Glutamatergic neuron (in vitro differentiated cells): ENCODE results near the gene CRYBG3. TPM values are rescaled to one million over a fixed set of nuclear protein-coding genes. Genes with fewer than 3 reads are reported as not detected.

ENCODE experiments used
- DNase-seq: peaks from one replicate; pipeline ENCODE4 v3.0.0; 2022
- H3K27ac Mint-ChIP-seq: one replicate; pipeline ENCODE4 v1.8.0; 2020; ENCODE audit warnings: mild to moderate bottlenecking, mixed read lengths, inconsistent platforms; ENCODE audit not compliant: unreplicated experiment
- H3K27me3 Mint-ChIP-seq: one replicate; pipeline ENCODE4 v1.8.0; 2020; ENCODE audit warnings: mild to moderate bottlenecking, moderate library complexity, mixed read lengths, inconsistent platforms; ENCODE audit not compliant: unreplicated experiment
- H3K36me3 Mint-ChIP-seq: one replicate; pipeline ENCODE4 v1.8.0; 2020; ENCODE audit warnings: mild to moderate bottlenecking, mixed read lengths, inconsistent platforms; ENCODE audit not compliant: unreplicated experiment
- H3K4me1 Mint-ChIP-seq: one replicate; pipeline ENCODE4 v1.8.0; 2020; ENCODE audit warnings: mild to moderate bottlenecking, low read depth, mixed read lengths, inconsistent platforms; ENCODE audit not compliant: unreplicated experiment
- H3K4me3 Mint-ChIP-seq: one replicate; pipeline ENCODE4 v1.8.0; 2020; ENCODE audit warnings: mild to moderate bottlenecking, mixed read lengths, inconsistent platforms; ENCODE audit not compliant: unreplicated experiment
- H3K9me3 Mint-ChIP-seq: one replicate; pipeline ENCODE4 v1.8.0; 2020; ENCODE audit warnings: mild to moderate bottlenecking, moderate library complexity, mixed read lengths, inconsistent platforms; ENCODE audit not compliant: unreplicated experiment
- total RNA-seq: library from RNA; stranded (reverse); fragmentation: NEBNext Ultra II Directional; extraction: Animal tissue kit (Norgen Biotek cat#: 25700); gene quantifications from one replicate; pipeline ENCODE4 v1.2.1, GENCODE V29; 2021; ENCODE audit not compliant: unreplicated experiment
- TF ChIP-seq, protein P1 (sequence below): fragments of 200-600 bp; sonication (generic); IDR thresholded peaks from one replicate; pipeline ENCODE4 v1.5.0; 2021; ENCODE audit not compliant: partially characterized antibody, unreplicated experiment

The CRYBG3 gene
- total RNA-seq, 1 donor from 2014 or later: 89.5 TPM

DNA sequence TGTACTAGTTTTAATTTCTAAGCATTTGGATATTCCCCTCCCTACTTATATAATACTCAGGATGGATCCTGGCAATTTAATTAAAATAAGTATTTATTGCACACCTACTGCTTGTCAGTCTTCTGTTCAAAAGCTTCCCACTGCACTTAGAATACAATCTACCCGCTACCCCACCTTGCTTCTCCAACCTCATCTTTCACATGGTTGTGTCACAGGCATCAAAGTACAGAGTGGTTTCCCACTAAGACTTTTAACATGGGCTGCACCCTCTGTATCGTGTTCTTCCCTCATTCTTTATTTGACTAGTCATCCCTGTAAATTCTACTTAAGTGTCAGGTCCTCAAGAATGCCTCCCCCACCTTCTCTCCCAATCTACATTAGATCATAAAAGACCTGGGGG is 115.4 kb downstream of the CRYBG3 start:
- Mint-ChIP-seq H3K9me3 (no peaks in the 10 kb centered on the region), H3K4me1 (peaks cover 6% of the 10 kb centered on the region), H3K4me3 (no peak overlapping the region), H3K27me3 (peaks cover 4% of the 10 kb centered on the region), H3K36me3 (peaks cover 6% of the 10 kb centered on the region), H3K27ac (no peak overlapping the region)
- TF ChIP-seq, protein P1, sequence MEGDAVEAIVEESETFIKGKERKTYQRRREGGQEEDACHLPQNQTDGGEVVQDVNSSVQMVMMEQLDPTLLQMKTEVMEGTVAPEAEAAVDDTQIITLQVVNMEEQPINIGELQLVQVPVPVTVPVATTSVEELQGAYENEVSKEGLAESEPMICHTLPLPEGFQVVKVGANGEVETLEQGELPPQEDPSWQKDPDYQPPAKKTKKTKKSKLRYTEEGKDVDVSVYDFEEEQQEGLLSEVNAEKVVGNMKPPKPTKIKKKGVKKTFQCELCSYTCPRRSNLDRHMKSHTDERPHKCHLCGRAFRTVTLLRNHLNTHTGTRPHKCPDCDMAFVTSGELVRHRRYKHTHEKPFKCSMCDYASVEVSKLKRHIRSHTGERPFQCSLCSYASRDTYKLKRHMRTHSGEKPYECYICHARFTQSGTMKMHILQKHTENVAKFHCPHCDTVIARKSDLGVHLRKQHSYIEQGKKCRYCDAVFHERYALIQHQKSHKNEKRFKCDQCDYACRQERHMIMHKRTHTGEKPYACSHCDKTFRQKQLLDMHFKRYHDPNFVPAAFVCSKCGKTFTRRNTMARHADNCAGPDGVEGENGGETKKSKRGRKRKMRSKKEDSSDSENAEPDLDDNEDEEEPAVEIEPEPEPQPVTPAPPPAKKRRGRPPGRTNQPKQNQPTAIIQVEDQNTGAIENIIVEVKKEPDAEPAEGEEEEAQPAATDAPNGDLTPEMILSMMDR: no peak
- DNase-seq: no peak

DNA sequence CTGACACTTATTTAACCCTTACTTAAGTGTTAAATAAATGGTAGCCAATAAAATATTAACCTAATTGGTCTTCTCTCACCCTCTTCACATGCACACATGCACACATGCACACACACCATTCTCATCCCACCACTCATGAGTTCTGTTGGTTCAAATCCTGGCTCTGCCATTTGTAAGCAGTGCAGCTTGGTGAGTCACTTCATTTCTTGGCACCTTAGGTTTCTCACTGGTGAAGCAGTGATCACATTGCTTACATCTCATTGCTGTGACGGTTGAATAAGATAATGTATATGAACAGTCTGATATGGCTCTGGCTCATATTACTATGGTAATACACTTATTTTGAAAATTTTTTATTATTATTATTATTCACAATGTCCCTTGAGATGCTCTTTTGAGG is 116.6 kb downstream of the CRYBG3 start:
- no peaks in the 10 kb centered on the region for H3K36me3 Mint-ChIP-seq
- H3K27ac Mint-ChIP-seq: no peak overlapping the region
- TF ChIP-seq, protein P1: no peak
- H3K4me3 Mint-ChIP-seq: no peak overlapping the region
- H3K4me1 Mint-ChIP-seq: no peaks in the 10 kb centered on the region
- H3K9me3 Mint-ChIP-seq: no peaks in the 10 kb centered on the region
- no peaks in the 10 kb centered on the region for H3K27me3 Mint-ChIP-seq
- no peak for DNase-seq

DNA sequence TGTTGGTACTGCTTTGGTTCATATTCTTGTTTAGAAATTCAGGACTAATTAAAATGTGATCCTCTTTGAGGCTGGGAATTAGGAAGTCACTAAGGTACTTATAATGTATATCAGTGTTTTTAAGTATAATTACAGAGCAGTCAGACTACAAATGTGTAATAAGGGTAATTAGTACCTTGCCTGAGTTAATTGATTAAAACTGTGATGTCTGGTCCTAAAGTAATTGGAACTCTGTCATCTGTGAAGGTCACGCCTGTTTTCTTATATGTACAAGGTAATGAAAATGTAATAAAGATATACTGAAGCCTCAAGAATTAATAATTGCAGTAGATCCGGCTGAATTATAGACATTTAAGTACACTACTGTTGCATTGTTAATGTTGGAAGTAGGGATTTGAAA is 117.6 kb downstream of the CRYBG3 start:
- DNase-seq: no peak
- Mint-ChIP-seq H3K9me3 (no peaks in the 10 kb centered on the region), H3K27me3 (no peaks in the 10 kb centered on the region)

DNA sequence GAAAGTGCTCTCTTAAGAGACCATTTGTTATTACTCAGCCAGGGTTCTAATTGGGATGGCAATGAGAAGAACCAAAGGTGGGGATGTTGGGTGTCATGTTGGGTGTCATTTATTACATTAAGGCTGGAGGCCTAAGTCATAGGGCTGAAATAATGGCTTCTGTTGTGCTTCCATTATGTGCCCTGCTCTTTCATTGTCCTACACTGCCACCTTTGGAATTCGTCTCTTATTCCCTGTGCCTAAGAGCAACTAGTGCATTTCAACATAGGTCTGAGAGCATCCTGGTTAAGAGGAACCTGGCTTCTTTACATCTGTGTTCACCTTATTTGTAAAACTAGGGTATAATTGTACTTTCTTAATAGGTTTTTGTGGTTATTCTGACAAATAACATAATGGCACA is 118.2 kb downstream of the CRYBG3 start:
- Mint-ChIP-seq H3K27ac (no peak overlapping the region), H3K4me1 (no peaks in the 10 kb centered on the region), H3K4me3 (no peak overlapping the region), H3K27me3 (no peaks in the 10 kb centered on the region), H3K36me3 (no peaks in the 10 kb centered on the region), H3K9me3 (no peaks in the 10 kb centered on the region)
- no peak for DNase-seq
- TF ChIP-seq, protein P1: no peak

More for the DNA sequence above, 117.6 kb downstream of the CRYBG3 start:
- H3K36me3 Mint-ChIP-seq: no peaks in the 10 kb centered on the region
- H3K4me1 Mint-ChIP-seq: no peaks in the 10 kb centered on the region
- no peak overlapping the region for H3K27ac Mint-ChIP-seq
- no peak overlapping the region for H3K4me3 Mint-ChIP-seq
- TF ChIP-seq, protein P1: no peak

DNA sequence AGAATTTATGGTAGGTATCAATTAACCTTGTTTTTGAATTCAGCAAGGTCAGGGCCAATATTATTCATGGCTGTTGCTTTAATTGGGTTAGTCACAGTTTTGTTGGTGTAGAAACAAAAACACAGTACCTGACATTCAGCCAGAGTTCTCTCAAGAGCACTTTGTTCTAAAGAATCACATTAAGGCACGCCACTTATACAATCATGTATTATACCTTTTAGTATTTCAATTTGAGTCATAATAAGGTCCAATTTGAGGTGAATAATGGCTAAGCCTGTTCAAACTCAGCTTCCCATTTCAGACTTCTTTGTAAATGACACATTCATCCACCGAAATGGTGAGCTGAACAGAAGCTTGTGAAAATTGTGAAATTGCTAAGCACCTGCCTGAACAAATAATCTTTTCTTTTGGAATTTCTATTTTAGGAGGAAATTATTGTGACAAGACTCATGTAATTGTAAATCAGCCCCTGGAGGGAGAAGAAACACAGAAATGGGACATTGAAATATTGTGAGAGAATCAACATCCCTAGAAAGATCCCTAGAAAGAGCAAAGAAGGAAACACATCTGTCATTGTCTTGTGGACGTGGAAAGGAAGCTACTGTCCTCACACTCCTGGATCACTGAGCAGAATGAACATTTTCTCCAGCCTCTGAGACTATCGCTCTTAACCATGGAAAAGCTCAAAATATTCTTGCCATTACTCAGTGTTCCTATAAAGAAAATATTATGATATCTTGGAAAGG is 121.2 kb downstream of the CRYBG3 start:
- H3K9me3 Mint-ChIP-seq: no peaks in the 10 kb centered on the region
- H3K4me1 Mint-ChIP-seq: no peaks in the 10 kb centered on the region
- H3K27ac Mint-ChIP-seq: no peak overlapping the region
- DNase-seq: no peak
- H3K4me3 Mint-ChIP-seq: no peak overlapping the region
- TF ChIP-seq, protein P1: no peak
- peaks cover 5% of the 10 kb centered on the region for H3K36me3 Mint-ChIP-seq
- no peaks in the 10 kb centered on the region for H3K27me3 Mint-ChIP-seq
